ENCODE measurements around the gene OTOG.

The OTOG gene

GRCh38 chr11:17631702-17632365 is 84.8 kb downstream of the OTOG start:
- H3K4me3 ChIP-seq (ENCODE audit: low read depth, low read length), result no peak overlapping the region
- no peak for TF ChIP-seq CTCF (IDR thresholded peaks at IDR 0.05; ENCODE audit: low read depth, low read length)
- TF ChIP-seq POLR2A (IDR thresholded peaks at IDR 0.05; ENCODE audit: extremely low read depth, insufficient read length), result no peak
- TF ChIP-seq MYC (IDR thresholded peaks at IDR 0.05; ENCODE audit: low read depth, low read length), result no peak
- TF ChIP-seq MAX (IDR thresholded peaks at IDR 0.05; ENCODE audit: low read depth, low read length), result no peak
- no peak for DNase-seq (ENCODE audit: low read depth)

GRCh38 chr11:17633279-17633986 is 86.4 kb downstream of the OTOG start:
- no peak for TF ChIP-seq MAX (IDR thresholded peaks at IDR 0.05; ENCODE audit: low read depth, low read length)
- no peak for TF ChIP-seq MYC (IDR thresholded peaks at IDR 0.05; ENCODE audit: low read depth, low read length)
- no peak for TF ChIP-seq POLR2A (IDR thresholded peaks at IDR 0.05; ENCODE audit: extremely low read depth, insufficient read length)
- no peak for TF ChIP-seq CTCF (IDR thresholded peaks at IDR 0.05; ENCODE audit: low read depth, low read length)
- no peak overlapping the region for H3K4me3 ChIP-seq (ENCODE audit: low read depth, low read length)
- no peak for DNase-seq (ENCODE audit: low read depth)

GRCh38 chr11:17633987-17634775 is 87.1 kb downstream of the OTOG start:
- no peak for DNase-seq (ENCODE audit: low read depth)
- no peak for TF ChIP-seq MAX (IDR thresholded peaks at IDR 0.05; ENCODE audit: low read depth, low read length)
- TF ChIP-seq POLR2A (IDR thresholded peaks at IDR 0.05; ENCODE audit: extremely low read depth, insufficient read length), result no peak
- TF ChIP-seq CTCF (IDR thresholded peaks at IDR 0.05; ENCODE audit: low read depth, low read length), result no peak
- no peak for TF ChIP-seq MYC (IDR thresholded peaks at IDR 0.05; ENCODE audit: low read depth, low read length)

GRCh38 chr11:17634776-17635550 is 87.9 kb downstream of the OTOG start:
- H3K4me3 ChIP-seq (ENCODE audit: low read depth, low read length), result no peak overlapping the region
- TF ChIP-seq MAX (IDR thresholded peaks at IDR 0.05; ENCODE audit: low read depth, low read length) (no peak), MYC (IDR thresholded peaks at IDR 0.05; ENCODE audit: low read depth, low read length) (no peak)
- DNase-seq (ENCODE audit: low read depth), result no peak

More at GRCh38 chr11:17633987-17634775, 87.1 kb downstream of the OTOG start:
- no peak overlapping the region for H3K4me3 ChIP-seq (ENCODE audit: low read depth, low read length)

- no peak for DNase-seq (ENCODE audit: low read depth)
- no peak for TF ChIP-seq CTCF (IDR thresholded peaks at IDR 0.05; ENCODE audit: low read depth, low read length)
- TF ChIP-seq MAX (IDR thresholded peaks at IDR 0.05; ENCODE audit: low read depth, low read length), result no peak
- TF ChIP-seq MYC (IDR thresholded peaks at IDR 0.05; ENCODE audit: low read depth, low read length), result no peak
- TF ChIP-seq POLR2A (IDR thresholded peaks at IDR 0.05; ENCODE audit: extremely low read depth, insufficient read length), result no peak
- H3K4me3 ChIP-seq (ENCODE audit: low read depth, low read length), result no peak overlapping the region
Observed at GRCh38 chr11:17635551-17635938, 88.5 kb downstream of the OTOG start.

All from NB4 (cell line).